Tibial artery (tissue), 4 donors: Measurements from ENCODE around the gene MSI2.
A peak's percentile ranks its signal among the peaks of the same experiment; 100 is the strongest.

Source experiments
- DNase-seq, 2 donors: peaks; one replicate each; pipeline ENCODE4 v3.0.0-alpha.2; 2019
- H3K27ac ChIP-seq, 2 donors: fragments of 200-600 bp; sonication (generic) in 1 of 2; 1 replicate in 1 of 2; 2 replicates in 1 of 2; pipeline ENCODE4 v1.5.1; 2018 to 2019; ENCODE audit warnings: mild to moderate bottlenecking in 1 of 2
- H3K27me3 ChIP-seq, 2 donors: fragments of 200-600 bp; sonication (generic) in 1 of 2; one replicate each; pipeline versions ENCODE4 v1.5.1 to v1.6.0; 2016 to 2019
- H3K36me3 ChIP-seq, 3 donors: fragments of 200-600 bp; sonication (generic) in 2 of 3; one replicate each; pipeline ENCODE4 v1.5.1; 2016 to 2019; ENCODE audit warnings: mild to moderate bottlenecking in 2 of 3
- H3K4me1 ChIP-seq, 4 donors: fragments of 200-600 bp; sonication (generic) in 2 of 4; 1 replicate in 3 of 4; 2 replicates in 1 of 4; pipeline ENCODE4 v1.5.1; 2016 to 2019
- H3K4me3 ChIP-seq, 2 donors: fragments of 200-600 bp; sonication (generic) in 1 of 2; 1 replicate in 1 of 2; 2 replicates in 1 of 2; pipeline ENCODE4 v1.5.1; 2018 to 2019; ENCODE audit warnings: mild to moderate bottlenecking in 2 of 2
- H3K9me3 ChIP-seq, 3 donors: fragments of 200-600 bp; sonication (generic) in 1 of 3; one replicate each; pipeline ENCODE4 v1.5.1; 2016 to 2019
- CTCF ChIP-seq, 2 experiments: fragments of 200-600 bp in 1 of 2; fragments of 450-650 bp in 1 of 2; IDR thresholded peaks; one replicate each; pipeline ENCODE4 v1.5.1; 2017 to 2019; ENCODE audit warnings: antibody characterized with exemption in 2 of 2, mild to moderate bottlenecking in 1 of 2, moderate library complexity in 1 of 2
- intact Hi-C: fragments of 100-400 bp; cut with DNase I; formaldehyde crosslinking; loops from one replicate; pipeline ENCODE4 v1.15.0; 2023; ENCODE audit warnings: low total_unique reads

MSI2 gene

DNA sequence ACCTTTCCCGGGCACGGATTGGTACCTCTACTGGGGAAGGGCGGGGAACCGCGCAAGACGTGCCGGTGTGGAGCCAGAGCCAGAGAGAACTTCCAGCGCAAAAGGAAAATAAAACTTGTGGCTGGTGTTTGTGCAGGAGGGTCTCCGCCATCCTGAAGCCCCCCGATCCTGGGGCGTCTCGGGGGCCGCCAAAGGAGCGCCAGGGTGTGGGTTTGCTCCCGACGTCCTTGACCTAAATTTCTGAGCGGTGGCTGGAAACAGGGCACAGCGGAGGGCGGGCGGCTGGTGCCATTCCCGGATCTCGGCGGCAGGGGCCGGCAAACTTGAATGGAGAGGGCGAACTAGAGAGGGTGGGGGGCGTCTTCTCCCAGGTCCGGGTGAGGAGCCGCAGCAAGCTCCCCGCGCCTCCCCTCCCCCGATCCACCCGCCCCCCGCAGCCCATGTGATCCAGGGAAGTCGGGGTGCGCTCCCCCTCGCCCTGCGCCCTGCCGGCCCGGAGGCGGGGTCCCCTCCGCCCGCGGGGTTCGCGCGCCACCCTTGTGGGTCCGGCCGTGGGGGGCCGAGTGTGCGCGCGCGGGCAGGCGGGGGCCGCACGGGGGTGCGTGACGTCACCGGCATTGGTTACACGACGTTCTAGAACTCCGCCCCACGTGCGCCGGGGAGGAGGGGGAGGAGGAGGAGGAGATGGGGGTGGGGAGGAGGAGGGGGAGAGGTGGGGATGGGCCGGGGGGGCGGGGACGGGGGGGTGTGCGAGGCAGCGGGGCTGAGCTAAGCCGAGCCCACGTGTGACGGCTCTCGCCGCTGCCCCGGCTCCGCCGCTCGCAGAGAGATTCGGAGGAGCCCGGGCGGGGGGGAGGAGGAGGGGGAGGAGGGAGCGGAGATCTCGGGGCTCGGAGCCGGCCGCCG, at the start of gene MSI2:
Gene MSI2 (plus strand): TSS at position 748 of the 906 bp plus-strand sequence. CDS start 220 bp downstream, outside the sequence.
- intact Hi-C loops = loop anchor here (10.0 kb wide), 1 partner anchor 749 kb away; the partner anchor contains the start of gene SRSF1
- H3K27me3 ChIP-seq = no peaks in the 10 kb centered on the region
- H3K36me3 ChIP-seq = no peaks in the 10 kb centered on the region
- H3K4me3 ChIP-seq = peak within 1 kb of the TSS; percentile 81 to 92
- peak; percentile 95 to 96 for DNase-seq
- H3K9me3 ChIP-seq = no peaks in the 10 kb centered on the region
- peak within 1 kb of the TSS; percentile 93 to 98 for H3K27ac ChIP-seq
- no peak for TF ChIP-seq CTCF (IDR thresholded peaks at IDR 0.05)
- H3K4me1 ChIP-seq = peaks cover 0 to 21% (median 14%) of the 10 kb centered on the region in 4 donors

DNA sequence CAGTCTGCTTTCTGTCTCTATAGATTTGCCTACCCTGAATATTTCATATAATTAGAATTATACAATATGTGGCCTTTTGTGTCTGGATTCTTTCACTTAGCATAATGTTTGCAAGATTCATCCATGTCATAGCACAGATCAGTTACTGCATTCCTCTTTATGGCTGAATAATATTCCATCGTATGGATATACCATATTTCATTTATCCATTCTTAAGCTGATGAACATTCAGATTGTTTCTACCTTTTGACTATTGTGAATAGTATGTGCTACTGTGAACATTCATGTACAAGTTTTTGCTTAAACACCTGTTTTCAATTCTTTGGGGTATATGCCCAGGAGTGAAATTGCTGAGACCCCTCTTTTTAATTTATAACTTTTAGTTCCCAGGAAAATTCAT, 49.4 kb upstream of the MSI2 start:
- Histone ChIP-seq H3K27ac (no peak overlapping the region), H3K9me3 (no peaks in the 10 kb centered on the region), H3K36me3 (no peaks in the 10 kb centered on the region), H3K27me3 (no peaks in the 10 kb centered on the region), H3K4me1 (no peaks in the 10 kb centered on the region), H3K4me3 (no peak overlapping the region)
- intact Hi-C loops = no loop called here
- DNase-seq = no peak
- no peak for TF ChIP-seq CTCF (IDR thresholded peaks at IDR 0.05)

DNA sequence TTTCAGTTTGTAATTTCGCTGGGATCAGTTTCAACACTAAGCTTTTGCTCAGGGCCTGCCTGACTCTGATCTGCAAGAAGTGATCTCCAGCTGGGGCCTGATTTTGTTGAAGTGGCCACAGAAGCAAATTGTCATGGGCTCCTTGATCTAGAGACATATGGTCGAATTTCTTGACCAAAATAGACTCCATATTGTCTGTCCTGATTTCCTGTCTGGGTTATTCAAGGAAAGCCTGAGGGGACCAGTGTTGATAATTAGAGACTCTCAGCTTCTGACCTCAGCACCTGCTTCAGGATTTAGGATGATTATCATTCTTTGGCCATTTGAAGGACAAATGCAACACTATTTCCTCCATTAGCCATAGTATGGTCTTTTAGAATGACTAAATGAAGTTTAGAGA, 48.9 kb upstream of the MSI2 start:
- H3K27ac ChIP-seq = no peak overlapping the region

DNA sequence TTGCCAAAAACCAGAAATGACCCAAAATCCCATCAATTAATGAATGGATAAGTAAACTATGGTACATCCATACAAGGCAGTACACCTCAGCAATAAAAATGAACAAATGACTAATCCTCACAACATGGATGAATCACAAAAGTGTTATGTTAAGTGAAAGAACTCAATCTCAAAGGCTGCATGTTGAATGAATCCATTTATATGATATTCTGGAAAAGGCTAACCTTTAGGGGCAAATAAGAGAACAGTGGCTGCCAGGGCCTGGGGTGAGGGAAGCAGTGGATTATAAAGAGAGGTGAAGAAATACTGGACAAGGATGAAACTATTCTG, 46.1 kb upstream of the MSI2 start:
- no peaks in the 10 kb centered on the region for H3K4me1 ChIP-seq
- no peaks in the 10 kb centered on the region for H3K36me3 ChIP-seq
- DNase-seq = no peak
- intact Hi-C loops = no loop called here
- no peaks in the 10 kb centered on the region for H3K27me3 ChIP-seq
- H3K4me3 ChIP-seq = no peak overlapping the region
- no peak for TF ChIP-seq CTCF (IDR thresholded peaks at IDR 0.05)
- no peak overlapping the region for H3K27ac ChIP-seq
- H3K9me3 ChIP-seq = no peaks in the 10 kb centered on the region

More for the DNA sequence above, 48.9 kb upstream of the MSI2 start:
- Histone ChIP-seq H3K36me3 (no peaks in the 10 kb centered on the region), H3K4me1 (no peaks in the 10 kb centered on the region), H3K27me3 (no peaks in the 10 kb centered on the region), H3K4me3 (no peak overlapping the region), H3K9me3 (no peaks in the 10 kb centered on the region)
- TF ChIP-seq CTCF (IDR thresholded peaks at IDR 0.05) = no peak
- intact Hi-C loops = no loop called here
- no peak for DNase-seq

DNA sequence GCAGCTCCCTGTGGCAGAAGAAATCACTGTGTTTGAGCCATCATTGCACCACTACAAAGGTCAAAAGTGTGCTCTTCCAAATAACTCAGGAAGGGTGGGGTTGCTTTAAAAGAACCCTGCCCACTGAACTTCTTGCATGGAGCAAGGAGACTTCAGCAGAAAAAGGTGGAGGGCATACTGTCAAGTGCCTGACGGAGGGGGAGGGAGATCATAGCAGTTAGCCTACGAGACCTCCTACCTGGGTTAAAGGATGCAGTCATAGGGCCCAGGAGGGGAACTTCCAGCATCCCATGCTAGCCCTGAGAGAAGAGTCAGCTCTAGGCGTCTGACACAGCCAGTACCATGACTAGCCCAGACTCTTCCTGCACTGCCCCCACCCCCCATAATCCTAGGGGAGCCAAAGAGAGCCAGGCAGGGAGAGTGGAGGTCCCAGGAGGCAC, 45.3 kb upstream of the MSI2 start:
- Histone ChIP-seq H3K27ac (no peak overlapping the region), H3K36me3 (no peaks in the 10 kb centered on the region), H3K9me3 (no peaks in the 10 kb centered on the region), H3K4me1 (no peaks in the 10 kb centered on the region), H3K27me3 (no peaks in the 10 kb centered on the region), H3K4me3 (no peak overlapping the region)
- DNase-seq = no peak
- TF ChIP-seq CTCF (IDR thresholded peaks at IDR 0.05) = no peak
- intact Hi-C loops = no loop called here
